ENCODE results near the gene PHF1.

DNA sequence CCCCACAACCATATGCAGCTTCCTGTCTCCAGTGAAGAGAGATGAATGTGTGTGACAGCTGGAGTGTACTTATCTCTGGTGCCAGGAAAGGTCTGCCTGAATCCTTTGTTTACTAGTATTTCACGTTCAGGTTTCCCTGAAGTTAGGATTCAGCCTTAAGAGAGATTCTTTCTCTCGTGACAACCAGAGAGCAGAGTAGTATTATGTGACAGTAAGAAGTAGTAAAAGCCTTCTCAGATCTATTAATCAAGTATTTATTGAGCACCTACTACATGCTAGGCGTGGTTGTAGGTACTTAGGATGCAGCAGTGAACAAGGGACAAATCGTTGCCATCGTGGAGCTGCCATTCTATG is 18.2 kb upstream of the PHF1 start:
- TF ChIP-seq, protein P1, sequence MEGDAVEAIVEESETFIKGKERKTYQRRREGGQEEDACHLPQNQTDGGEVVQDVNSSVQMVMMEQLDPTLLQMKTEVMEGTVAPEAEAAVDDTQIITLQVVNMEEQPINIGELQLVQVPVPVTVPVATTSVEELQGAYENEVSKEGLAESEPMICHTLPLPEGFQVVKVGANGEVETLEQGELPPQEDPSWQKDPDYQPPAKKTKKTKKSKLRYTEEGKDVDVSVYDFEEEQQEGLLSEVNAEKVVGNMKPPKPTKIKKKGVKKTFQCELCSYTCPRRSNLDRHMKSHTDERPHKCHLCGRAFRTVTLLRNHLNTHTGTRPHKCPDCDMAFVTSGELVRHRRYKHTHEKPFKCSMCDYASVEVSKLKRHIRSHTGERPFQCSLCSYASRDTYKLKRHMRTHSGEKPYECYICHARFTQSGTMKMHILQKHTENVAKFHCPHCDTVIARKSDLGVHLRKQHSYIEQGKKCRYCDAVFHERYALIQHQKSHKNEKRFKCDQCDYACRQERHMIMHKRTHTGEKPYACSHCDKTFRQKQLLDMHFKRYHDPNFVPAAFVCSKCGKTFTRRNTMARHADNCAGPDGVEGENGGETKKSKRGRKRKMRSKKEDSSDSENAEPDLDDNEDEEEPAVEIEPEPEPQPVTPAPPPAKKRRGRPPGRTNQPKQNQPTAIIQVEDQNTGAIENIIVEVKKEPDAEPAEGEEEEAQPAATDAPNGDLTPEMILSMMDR (IDR thresholded peaks at IDR 0.05 in 8 of 11, conservative IDR thresholded peaks at IDR 0.05 in 3 of 11): no peak
- TF ChIP-seq POLR2A (IDR thresholded peaks at IDR 0.05): no peak
